Naive thymus-derived CD4-positive, alpha-beta T cell (primary cell): ENCODE measurements around the gene DOCK4. TPM values are rescaled to one million over a fixed set of nuclear protein-coding genes. Genes with fewer than 3 reads are reported as not detected.

Experiments
- ATAC-seq: fragments of 150-1000 bp; cut with Tn5 transposase; 2 replicates; pipeline ENCODE4 v1.10.0; 2021; ENCODE audit warnings: mild to moderate bottlenecking, moderate library complexity
- CTCF ChIA-PET: fragments of 350-600 bp; sonication (Branson Sonifier 250); formaldehyde crosslinking; loops from one replicate; lab custom pipeline; 2021; ENCODE audit warnings: antibody characterized with exemption; lab: Charles Lee
- POLR2A ChIA-PET: fragments of 350-600 bp; sonication (Branson Sonifier 250); formaldehyde crosslinking; loops from one replicate; lab custom pipeline; 2021; ENCODE audit warnings: antibody characterized with exemption, inconsistent platforms; lab: Charles Lee
- DNase-seq, 9 donors: peaks; one replicate each; pipeline versions ENCODE4 v3.0.0 to v3.0.0-alpha.2; 2020 to 2022; ENCODE audit warnings: mixed read lengths in 1 of 9
- H3K27ac ChIP-seq: one replicate; pipeline ENCODE4 v1.7.0; 2013; ENCODE audit warnings: mild to moderate bottlenecking, low read depth, low read length, moderate library complexity
- H3K27me3 ChIP-seq, 2 donors: one replicate each; pipeline ENCODE4 v1.7.0; 2013; ENCODE audit warnings: low read length in 2 of 2, mild to moderate bottlenecking in 2 of 2, moderate library complexity in 2 of 2; ENCODE audit not compliant: control insufficient read depth in 2 of 2, insufficient read depth in 2 of 2
- H3K36me3 ChIP-seq, 3 experiments: 1 replicate in 2 of 3; 2 replicates in 1 of 3; pipeline ENCODE4 v1.7.0; 2013; ENCODE audit warnings: low read length in 3 of 3, mild to moderate bottlenecking in 3 of 3, moderate library complexity in 1 of 3; ENCODE audit not compliant: insufficient read depth in 3 of 3, control insufficient read depth in 2 of 3
- H3K4me1 ChIP-seq, 2 donors: one replicate each; pipeline ENCODE4 v1.7.0; 2013; ENCODE audit warnings: low read length in 2 of 2, mild to moderate bottlenecking in 2 of 2, moderate library complexity in 1 of 2; ENCODE audit not compliant: control insufficient read depth in 2 of 2, insufficient read depth in 2 of 2
- H3K4me3 ChIP-seq: 2 replicates; pipeline ENCODE4 v1.7.0; 2013; ENCODE audit warnings: mild to moderate bottlenecking, low read length
- H3K9me3 ChIP-seq, 3 experiments: 1 replicate in 2 of 3; 2 replicates in 1 of 3; pipeline ENCODE4 v1.7.0; 2013; ENCODE audit warnings: low read length in 3 of 3; ENCODE audit not compliant: control insufficient read depth in 2 of 3
- H3K27ac Mint-ChIP-seq, 9 donors: one replicate each; pipeline ENCODE4 v1.8.0; 2020 to 2022; ENCODE audit warnings: mixed read lengths in 9 of 9, mild to moderate bottlenecking in 8 of 9, moderate library complexity in 5 of 9, inconsistent platforms in 2 of 9
- H3K27me3 Mint-ChIP-seq, 5 donors: one replicate each; pipeline ENCODE4 v1.8.0; 2021 to 2022; ENCODE audit warnings: mixed read lengths in 5 of 5, mild to moderate bottlenecking in 1 of 5
- H3K36me3 Mint-ChIP-seq, 5 donors: one replicate each; pipeline ENCODE4 v1.8.0; 2020 to 2022; ENCODE audit warnings: mixed read lengths in 5 of 5, mild to moderate bottlenecking in 3 of 5, inconsistent platforms in 1 of 5
- H3K4me1 Mint-ChIP-seq, 7 donors: one replicate each; pipeline ENCODE4 v1.8.0; 2020 to 2022; ENCODE audit warnings: mixed read lengths in 7 of 7, mild to moderate bottlenecking in 3 of 7, inconsistent platforms in 1 of 7
- H3K4me3 Mint-ChIP-seq, 10 donors: one replicate each; pipeline ENCODE4 v1.8.0; 2020 to 2022; ENCODE audit warnings: mild to moderate bottlenecking in 10 of 10, mixed read lengths in 10 of 10, moderate library complexity in 6 of 10, inconsistent platforms in 2 of 10
- H3K9me3 Mint-ChIP-seq, 11 donors: one replicate each; pipeline ENCODE4 v1.8.0; 2020 to 2022; ENCODE audit warnings: mixed read lengths in 11 of 11, mild to moderate bottlenecking in 4 of 11, inconsistent platforms in 1 of 11, moderate library complexity in 1 of 11
- intact Hi-C, 2 donors: fragments of 100-400 bp; cut with micrococcal nuclease; formaldehyde crosslinking; loops; one replicate each; pipeline ENCODE4 v1.15.1; 2023
- polyA plus RNA-seq, 2 donors: library from polyadenylated mRNA; unstranded; fragments of 300-500 nt; fragmentation: Illumina TruSeq; gene quantifications; one replicate each; pipeline ENCODE4 v1.2.3, GENCODE V29; 2021
- total RNA-seq, 6 experiments: library from RNA in 5 of 6; stranded (reverse) in 5 of 6; gene quantifications; 1 replicate in 5 of 6; 2 replicates in 1 of 6; pipeline ENCODE4 v1.2.3 and lab custom pipeline; 2021 to 2026

DOCK4 gene
- total and polyA plus RNA-seq, 7 experiments from 2014 or later, result 0.16 to 3.1 (median 2.2) TPM; not detected in 1

DNA sequence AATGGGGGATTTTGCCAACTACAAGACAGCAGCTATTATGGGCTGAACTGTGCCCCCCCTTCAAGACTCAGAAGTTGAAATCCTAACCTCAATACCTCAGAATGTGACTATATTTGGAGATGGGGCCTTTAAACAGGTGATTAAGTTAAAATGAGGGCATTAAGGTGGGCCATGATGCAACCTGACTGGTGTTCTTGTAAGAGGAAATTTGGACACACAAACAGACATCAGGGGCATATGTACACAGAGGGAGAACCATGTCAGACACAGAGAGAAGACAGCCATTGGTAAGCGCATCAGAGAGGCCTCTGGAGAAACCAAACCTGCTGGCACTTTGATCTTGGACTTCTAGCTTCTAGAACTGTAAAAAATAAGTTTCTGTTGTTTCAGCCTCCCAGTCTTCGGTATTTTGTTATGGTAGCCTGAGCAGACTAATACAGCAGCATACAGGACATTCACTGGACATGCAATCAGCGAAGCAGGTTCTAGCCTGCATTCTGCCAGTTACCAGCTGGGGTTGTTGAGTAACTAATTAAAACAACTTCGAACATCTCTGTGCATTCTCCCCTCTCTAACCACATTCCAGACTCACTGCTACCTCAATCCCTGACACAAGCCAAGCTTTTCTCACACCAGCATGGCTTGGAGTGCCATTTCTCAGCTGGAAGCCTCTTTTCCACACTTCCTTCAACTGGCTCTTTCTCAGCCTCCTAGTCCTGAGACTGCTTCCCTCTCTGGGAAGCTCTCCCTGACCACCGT is 141.4 kb downstream of the DOCK4 start:
- Mint-ChIP-seq H3K27me3 (peaks cover 0 to 13% (median 10%) of the 10 kb centered on the region in 5 donors), H3K36me3 (no peaks in the 10 kb centered on the region), H3K4me3 (no peak overlapping the region), H3K4me1 (no peaks in the 10 kb centered on the region), H3K27ac (no peak overlapping the region), H3K9me3 (peaks cover 0 to 1% (median 0%) of the 10 kb centered on the region in 11 donors)
- ATAC-seq (no peak), DNase-seq (no peak)
- intact Hi-C loops, result no loop called here
- H3K9me3 ChIP-seq, result no peaks in the 10 kb centered on the region
- CTCF ChIA-PET, result no interaction called here
- H3K27me3 ChIP-seq, result no peaks in the 10 kb centered on the region
- H3K4me3 ChIP-seq, result no peak overlapping the region
- no peak overlapping the region for H3K27ac ChIP-seq
- H3K36me3 ChIP-seq, result no peaks in the 10 kb centered on the region
- POLR2A ChIA-PET, result no interaction called here
- no peaks in the 10 kb centered on the region for H3K4me1 ChIP-seq

DNA sequence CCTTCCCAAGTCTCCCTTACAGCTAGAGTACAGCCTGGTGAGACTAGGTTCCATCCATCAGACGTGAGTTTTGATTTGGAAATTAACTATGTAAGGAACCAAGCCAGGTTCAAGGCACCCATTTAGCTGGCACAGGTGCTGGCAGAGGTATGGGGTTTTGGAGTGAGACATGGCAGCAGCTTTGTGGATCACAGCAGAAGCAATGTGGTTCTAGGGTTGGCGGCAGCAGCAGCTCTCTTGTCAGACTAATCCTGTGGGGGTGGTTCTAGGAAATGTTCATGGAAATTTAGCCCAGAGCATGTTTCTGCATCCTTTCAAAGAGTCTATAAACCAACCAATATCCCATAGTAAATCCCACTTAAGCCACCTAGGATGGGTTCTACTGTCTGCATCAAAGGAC is 142.2 kb downstream of the DOCK4 start:
- Mint-ChIP-seq H3K4me1 (no peaks in the 10 kb centered on the region), H3K36me3 (no peaks in the 10 kb centered on the region), H3K27ac (no peak overlapping the region), H3K4me3 (no peak overlapping the region), H3K9me3 (peaks cover 0 to 1% (median 0%) of the 10 kb centered on the region in 11 donors), H3K27me3 (peaks cover 0 to 14% (median 7%) of the 10 kb centered on the region in 5 donors)
- no peak overlapping the region for H3K4me3 ChIP-seq
- H3K36me3 ChIP-seq, result no peaks in the 10 kb centered on the region
- H3K27ac ChIP-seq, result no peak overlapping the region
- H3K4me1 ChIP-seq, result no peaks in the 10 kb centered on the region
- DNase-seq, result no peak
- intact Hi-C loops, result no loop called here
- ChIA-PET POLR2A (no interaction called here), CTCF (interaction anchor here (1.1 kb wide), 1 partner anchor 27 kb away, joined by 3 read pairs; no protein-coding TSS in a partner anchor)
- no peaks in the 10 kb centered on the region for H3K27me3 ChIP-seq
- no peaks in the 10 kb centered on the region for H3K9me3 ChIP-seq
- no peak for ATAC-seq

DNA sequence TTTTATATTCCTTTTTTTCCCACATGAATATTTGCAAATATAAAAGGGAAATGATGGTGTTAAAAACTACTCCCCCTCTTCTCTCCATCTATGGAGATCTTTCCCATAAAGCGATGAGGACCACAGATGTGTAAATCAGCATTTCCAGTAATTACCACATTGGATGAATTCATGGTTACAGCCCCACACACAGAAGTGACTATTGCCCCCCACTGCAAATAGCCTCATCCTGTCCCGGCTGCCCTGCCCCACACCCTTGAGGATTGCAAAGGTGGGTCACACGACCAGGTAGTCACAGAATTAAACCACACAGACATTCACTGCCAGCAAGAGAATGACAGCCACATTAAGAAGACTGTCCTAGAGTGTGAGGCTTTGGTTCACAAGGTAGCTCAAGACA is 145.1 kb downstream of the DOCK4 start:
- no peak for DNase-seq
- ChIA-PET POLR2A (no interaction called here), CTCF (no interaction called here)
- Histone ChIP-seq H3K27me3 (no peaks in the 10 kb centered on the region), H3K9me3 (no peaks in the 10 kb centered on the region), H3K36me3 (no peaks in the 10 kb centered on the region), H3K4me3 (no peak overlapping the region), H3K27ac (no peak overlapping the region), H3K4me1 (no peaks in the 10 kb centered on the region)
- Mint-ChIP-seq H3K36me3 (no peaks in the 10 kb centered on the region), H3K4me3 (no peak overlapping the region), H3K27me3 (peaks cover 0 to 20% (median 11%) of the 10 kb centered on the region in 5 donors), H3K27ac (no peak overlapping the region), H3K4me1 (no peaks in the 10 kb centered on the region), H3K9me3 (peaks cover 0 to 1% (median 0%) of the 10 kb centered on the region in 11 donors)
- no peak for ATAC-seq
- intact Hi-C loops, result no loop called here

DNA sequence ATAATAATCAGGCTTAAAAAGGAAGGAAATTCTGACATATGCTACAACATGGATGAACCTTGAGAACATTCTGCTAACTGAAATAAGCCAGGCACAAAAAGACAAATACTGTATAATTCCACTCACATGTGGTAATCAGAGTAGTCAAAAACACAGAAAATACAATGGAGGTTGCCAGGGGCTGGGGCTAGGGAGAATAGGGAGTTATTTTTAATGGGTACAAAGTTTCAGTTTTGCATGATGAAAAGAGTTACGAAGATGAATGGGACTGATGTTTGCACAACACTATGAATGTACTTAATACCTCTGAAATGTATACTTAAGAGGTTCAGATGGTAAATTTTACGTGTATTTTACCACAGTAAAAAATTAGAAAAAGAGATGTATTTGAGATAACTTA is 145.6 kb downstream of the DOCK4 start:
- Histone ChIP-seq H3K4me1 (no peaks in the 10 kb centered on the region), H3K9me3 (no peaks in the 10 kb centered on the region), H3K4me3 (no peak overlapping the region), H3K27me3 (no peaks in the 10 kb centered on the region), H3K36me3 (no peaks in the 10 kb centered on the region), H3K27ac (no peak overlapping the region)
- Mint-ChIP-seq H3K27ac (no peak overlapping the region), H3K9me3 (peaks cover 0 to 1% (median 0%) of the 10 kb centered on the region in 11 donors), H3K4me3 (no peak overlapping the region), H3K27me3 (peaks cover 0 to 20% (median 11%) of the 10 kb centered on the region in 5 donors), H3K36me3 (no peaks in the 10 kb centered on the region), H3K4me1 (no peaks in the 10 kb centered on the region)
- intact Hi-C loops, result no loop called here
- CTCF ChIA-PET, result no interaction called here
- DNase-seq (no peak), ATAC-seq (no peak)
- POLR2A ChIA-PET, result no interaction called here

DNA sequence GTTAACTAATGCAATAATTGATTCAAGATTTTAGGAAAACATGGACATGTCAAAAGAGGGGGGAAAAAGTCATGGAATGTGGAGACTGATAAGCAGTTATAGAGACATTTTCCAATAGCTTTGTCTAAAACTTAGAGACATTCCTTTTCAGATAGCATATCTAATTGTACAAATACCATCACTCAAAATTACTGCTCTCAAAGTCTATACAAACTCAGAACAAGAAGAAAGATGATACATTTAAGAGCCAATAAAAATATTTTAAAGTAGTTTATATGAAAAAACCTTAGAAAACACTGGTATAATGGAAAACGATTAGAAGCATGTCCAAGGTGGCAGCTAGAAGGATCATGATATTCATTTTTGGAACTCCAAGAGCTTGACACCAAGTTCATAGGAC is 146.5 kb downstream of the DOCK4 start:
- H3K27ac Mint-ChIP-seq, result no peak overlapping the region
- no peak for DNase-seq
- intact Hi-C loops, result no loop called here
- H3K4me1 ChIP-seq, result no peaks in the 10 kb centered on the region
- H3K27me3 Mint-ChIP-seq, result peaks cover 0 to 20% (median 11%) of the 10 kb centered on the region in 5 donors
- no peaks in the 10 kb centered on the region for H3K36me3 Mint-ChIP-seq
- H3K36me3 ChIP-seq, result no peaks in the 10 kb centered on the region
- H3K9me3 Mint-ChIP-seq, result peaks cover 0 to 1% (median 0%) of the 10 kb centered on the region in 11 donors
- H3K9me3 ChIP-seq, result no peaks in the 10 kb centered on the region
- no peak overlapping the region for H3K4me3 ChIP-seq
- no peak overlapping the region for H3K4me3 Mint-ChIP-seq
- POLR2A ChIA-PET, result no interaction called here
- CTCF ChIA-PET, result no interaction called here
- no peak for ATAC-seq
- H3K27ac ChIP-seq, result no peak overlapping the region
- no peaks in the 10 kb centered on the region for H3K4me1 Mint-ChIP-seq
- no peaks in the 10 kb centered on the region for H3K27me3 ChIP-seq

DNA sequence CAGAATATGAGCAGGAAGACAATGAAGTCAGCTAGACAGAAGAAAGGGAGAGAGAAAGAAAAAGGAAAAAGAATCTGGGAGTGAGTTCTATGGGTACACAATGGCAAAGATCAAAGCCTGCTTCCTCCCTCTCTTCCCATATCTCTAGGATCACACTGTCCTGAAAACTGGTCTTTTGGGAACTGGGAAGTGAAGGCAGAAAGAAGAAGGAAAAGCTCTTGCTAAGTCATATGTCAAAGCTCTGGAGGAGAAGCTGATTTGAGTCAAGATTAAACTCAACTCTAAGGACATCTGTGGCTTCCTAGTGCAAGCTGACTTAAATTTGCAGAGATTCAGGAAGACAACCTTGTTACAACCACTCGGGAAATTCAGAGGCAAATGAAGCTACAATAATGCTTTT is 147.5 kb downstream of the DOCK4 start:
- no peak overlapping the region for H3K27ac Mint-ChIP-seq
- H3K27me3 Mint-ChIP-seq, result peaks cover 0 to 20% (median 11%) of the 10 kb centered on the region in 5 donors
- no peak overlapping the region for H3K4me3 ChIP-seq
- H3K4me3 Mint-ChIP-seq, result no peak overlapping the region
- H3K27ac ChIP-seq, result no peak overlapping the region
- H3K4me1 Mint-ChIP-seq, result no peaks in the 10 kb centered on the region
- DNase-seq (no peak), ATAC-seq (no peak)
- intact Hi-C loops, result no loop called here
- peaks cover 0 to 1% (median 0%) of the 10 kb centered on the region in 11 donors for H3K9me3 Mint-ChIP-seq
- no peaks in the 10 kb centered on the region for H3K9me3 ChIP-seq
- CTCF ChIA-PET, result no interaction called here
- no peaks in the 10 kb centered on the region for H3K4me1 ChIP-seq
- H3K27me3 ChIP-seq, result no peaks in the 10 kb centered on the region
- H3K36me3 Mint-ChIP-seq, result no peaks in the 10 kb centered on the region
- H3K36me3 ChIP-seq, result no peaks in the 10 kb centered on the region
- POLR2A ChIA-PET, result no interaction called here

DNA sequence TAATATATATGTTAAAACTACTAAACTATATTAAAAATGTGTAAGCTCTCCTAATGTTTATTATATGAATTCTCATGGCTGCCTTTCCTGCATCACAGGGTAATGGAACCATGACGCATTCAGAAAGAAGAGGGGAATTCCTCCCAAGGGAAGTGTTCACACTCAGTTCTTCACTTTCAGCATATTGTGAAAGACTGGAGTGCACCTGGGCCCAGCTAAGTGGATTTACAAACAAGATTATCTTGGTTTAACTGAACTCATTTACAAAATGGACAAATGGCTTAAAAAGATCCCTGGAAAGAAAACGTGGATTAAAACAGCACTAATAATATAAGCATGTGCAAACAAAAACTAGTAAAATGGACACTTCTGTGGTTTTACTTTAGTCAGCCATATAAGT is 149.8 kb downstream of the DOCK4 start:
- no peaks in the 10 kb centered on the region for H3K27me3 ChIP-seq
- no peak overlapping the region for H3K27ac Mint-ChIP-seq
- H3K4me1 Mint-ChIP-seq, result no peaks in the 10 kb centered on the region
- no peaks in the 10 kb centered on the region for H3K36me3 Mint-ChIP-seq
- no peaks in the 10 kb centered on the region for H3K9me3 ChIP-seq
- peaks cover 0 to under 1% (median 0%) of the 10 kb centered on the region in 11 donors for H3K9me3 Mint-ChIP-seq
- no peaks in the 10 kb centered on the region for H3K36me3 ChIP-seq
- ChIA-PET CTCF (no interaction called here), POLR2A (no interaction called here)
- H3K4me3 ChIP-seq, result no peak overlapping the region
- no peak overlapping the region for H3K27ac ChIP-seq
- intact Hi-C loops, result no loop called here
- DNase-seq (no peak), ATAC-seq (no peak)
- H3K4me1 ChIP-seq, result no peaks in the 10 kb centered on the region
- H3K4me3 Mint-ChIP-seq, result no peak overlapping the region
- H3K27me3 Mint-ChIP-seq, result peaks cover 0 to 16% (median 13%) of the 10 kb centered on the region in 5 donors
